ENCODE measurements around the gene PSMC6.

- no peak for TF ChIP-seq CTCF (conservative IDR thresholded peaks at IDR 0.05)
- no peak for TF ChIP-seq EZH2 (IDR thresholded peaks at IDR 0.05; ENCODE audit: low read depth)
Measured at GRCh38 chr14:52706286-52706685, 714 bp upstream of the PSMC6 start.
